Activated T-cell treated with anti-CD3 and anti-CD28 coated beads, Interleukin-2, amount 50 U/mL, for 72 hours (primary cell): ENCODE results near the gene HOXD12. TPM values are rescaled to one million over a fixed set of nuclear protein-coding genes. Genes with fewer than 3 reads are reported as not detected.

Experiments
- ATAC-seq, 2 donors: fragments of 150-1000 bp; cut with Tn5 transposase; replicated peaks in 1 of 2; 2 replicates each; pipeline ENCODE4 v1.10.0; 2021; ENCODE audit warnings: moderate library complexity in 2 of 2, mild to moderate bottlenecking in 1 of 2
- DNase-seq, 2 donors: peaks; one replicate each; pipeline ENCODE4 v3.0.0; 2021 to 2022; ENCODE audit warnings: mixed read lengths in 1 of 2
- H3K27ac Mint-ChIP-seq: one replicate; pipeline ENCODE4 v1.8.0; 2022; ENCODE audit warnings: mild to moderate bottlenecking, moderate library complexity, mixed read lengths
- H3K27me3 Mint-ChIP-seq: one replicate; pipeline ENCODE4 v1.8.0; 2022; ENCODE audit warnings: low read depth, mixed read lengths
- H3K36me3 Mint-ChIP-seq, 2 donors: one replicate each; pipeline ENCODE4 v1.8.0; 2022; ENCODE audit warnings: mixed read lengths in 2 of 2, mild to moderate bottlenecking in 1 of 2; ENCODE audit not compliant: insufficient read depth in 2 of 2
- H3K4me1 Mint-ChIP-seq: one replicate; pipeline ENCODE4 v1.8.0; 2022; ENCODE audit warnings: low read depth, mixed read lengths
- H3K4me3 Mint-ChIP-seq, 2 donors: one replicate each; pipeline ENCODE4 v1.8.0; 2022; ENCODE audit warnings: mild to moderate bottlenecking in 2 of 2, mixed read lengths in 2 of 2, moderate library complexity in 2 of 2
- H3K9me3 Mint-ChIP-seq, 2 donors: one replicate each; pipeline ENCODE4 v1.8.0; 2022; ENCODE audit warnings: mixed read lengths in 2 of 2
- total RNA-seq, 2 donors: library from RNA; stranded (reverse); gene quantifications; one replicate each; pipeline ENCODE4 v1.2.3, GENCODE V29; 2022

Gene HOXD12, protein sequence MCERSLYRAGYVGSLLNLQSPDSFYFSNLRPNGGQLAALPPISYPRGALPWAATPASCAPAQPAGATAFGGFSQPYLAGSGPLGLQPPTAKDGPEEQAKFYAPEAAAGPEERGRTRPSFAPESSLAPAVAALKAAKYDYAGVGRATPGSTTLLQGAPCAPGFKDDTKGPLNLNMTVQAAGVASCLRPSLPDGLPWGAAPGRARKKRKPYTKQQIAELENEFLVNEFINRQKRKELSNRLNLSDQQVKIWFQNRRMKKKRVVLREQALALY
- total RNA-seq = not detected

DNA sequence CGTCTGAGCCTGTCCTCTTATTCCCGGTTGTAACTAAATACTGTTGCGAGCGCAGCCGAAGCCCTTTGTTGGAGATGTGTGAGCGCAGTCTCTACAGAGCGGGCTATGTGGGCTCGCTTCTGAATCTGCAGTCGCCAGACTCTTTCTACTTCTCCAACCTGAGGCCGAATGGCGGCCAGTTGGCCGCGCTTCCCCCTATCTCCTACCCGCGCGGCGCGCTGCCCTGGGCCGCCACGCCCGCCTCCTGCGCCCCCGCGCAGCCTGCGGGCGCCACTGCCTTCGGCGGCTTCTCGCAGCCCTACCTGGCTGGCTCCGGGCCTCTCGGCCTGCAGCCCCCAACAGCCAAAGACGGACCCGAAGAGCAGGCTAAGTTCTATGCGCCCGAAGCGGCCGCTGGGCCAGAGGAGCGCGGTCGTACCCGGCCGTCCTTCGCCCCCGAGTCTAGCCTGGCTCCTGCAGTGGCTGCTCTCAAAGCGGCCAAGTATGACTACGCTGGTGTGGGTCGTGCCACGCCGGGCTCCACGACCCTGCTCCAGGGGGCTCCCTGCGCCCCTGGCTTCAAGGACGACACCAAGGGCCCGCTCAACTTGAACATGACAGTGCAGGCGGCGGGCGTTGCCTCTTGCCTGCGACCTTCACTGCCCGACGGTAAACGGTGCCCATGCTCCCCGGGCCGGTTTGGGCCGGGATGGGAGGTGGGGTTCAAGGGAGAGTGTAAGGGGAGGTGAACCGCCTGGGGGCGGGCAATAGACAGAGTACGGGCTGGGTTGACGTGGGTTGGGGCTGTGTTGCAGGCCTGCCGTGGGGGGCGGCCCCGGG, at the start of gene HOXD12:
Gene HOXD12, plus strand, starts transcription at position 68 of the 819 bp plus-strand sequence. Its CDS starts 7 bp downstream, at position 75.
- Mint-ChIP-seq H3K9me3 (no peaks in the 10 kb centered on the region), H3K36me3 (peaks cover 0 to 2% of the 10 kb centered on the region in 2 donors), H3K4me3 (no peak within 1 kb of the TSS), H3K27ac (no peak within 1 kb of the TSS), H3K4me1 (peaks cover 32% of the 10 kb centered on the region), H3K27me3 (peaks cover 92% of the 10 kb centered on the region)
- ATAC-seq (no peak), DNase-seq (no peak)

DNA sequence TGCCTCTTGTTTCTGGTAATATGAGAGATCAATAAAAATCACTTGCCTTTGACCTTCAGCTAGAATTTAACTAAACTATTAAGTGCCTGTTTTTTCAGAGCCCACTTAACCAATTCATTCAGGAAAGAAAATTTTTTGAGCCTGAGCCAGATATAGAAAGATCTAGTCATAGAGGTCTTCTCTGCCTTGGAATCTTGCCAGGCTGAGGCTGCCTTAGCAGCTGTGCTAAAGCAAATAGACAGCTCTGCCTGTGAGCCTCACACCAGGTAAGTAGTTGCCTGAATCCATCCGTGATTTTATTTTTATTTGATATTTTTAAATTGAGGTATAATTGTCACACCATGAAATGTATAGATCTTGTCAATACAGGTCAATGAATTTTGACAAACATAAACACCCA, 43.2 kb upstream of the HOXD12 start:
- H3K9me3 Mint-ChIP-seq = no peaks in the 10 kb centered on the region
- ATAC-seq = no peak
- no peaks in the 10 kb centered on the region for H3K4me1 Mint-ChIP-seq
- no peak for DNase-seq
- peaks cover 70% of the 10 kb centered on the region for H3K27me3 Mint-ChIP-seq
- H3K27ac Mint-ChIP-seq = no peak overlapping the region
- no peak overlapping the region for H3K4me3 Mint-ChIP-seq
- no peaks in the 10 kb centered on the region for H3K36me3 Mint-ChIP-seq

DNA sequence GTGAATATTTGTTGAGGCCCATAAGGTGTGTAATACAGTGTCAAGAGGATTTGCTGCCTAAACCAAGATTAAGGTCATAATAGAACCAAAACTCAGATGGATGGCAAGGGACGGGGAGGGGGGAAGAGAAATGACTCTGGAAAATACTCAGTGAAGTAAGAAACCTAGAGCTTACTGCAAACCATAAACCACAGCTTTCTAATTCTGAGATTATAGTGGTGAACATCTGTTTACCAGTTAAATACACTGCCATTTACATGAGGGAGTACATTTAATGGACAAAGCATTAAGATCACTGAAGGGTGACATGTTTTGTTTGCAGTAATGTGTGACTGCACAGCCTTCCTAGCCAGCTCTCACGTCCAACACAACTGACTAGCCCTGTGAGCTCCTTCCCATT, 35.6 kb upstream of the HOXD12 start:
- no peak overlapping the region for H3K27ac Mint-ChIP-seq
- DNase-seq = no peak
- peak; percentile 86 to 87 for ATAC-seq
- H3K36me3 Mint-ChIP-seq = no peaks in the 10 kb centered on the region
- H3K9me3 Mint-ChIP-seq = no peaks in the 10 kb centered on the region
- H3K4me1 Mint-ChIP-seq = peaks cover 11% of the 10 kb centered on the region
- no peak overlapping the region for H3K4me3 Mint-ChIP-seq
- peaks cover 81% of the 10 kb centered on the region for H3K27me3 Mint-ChIP-seq

DNA sequence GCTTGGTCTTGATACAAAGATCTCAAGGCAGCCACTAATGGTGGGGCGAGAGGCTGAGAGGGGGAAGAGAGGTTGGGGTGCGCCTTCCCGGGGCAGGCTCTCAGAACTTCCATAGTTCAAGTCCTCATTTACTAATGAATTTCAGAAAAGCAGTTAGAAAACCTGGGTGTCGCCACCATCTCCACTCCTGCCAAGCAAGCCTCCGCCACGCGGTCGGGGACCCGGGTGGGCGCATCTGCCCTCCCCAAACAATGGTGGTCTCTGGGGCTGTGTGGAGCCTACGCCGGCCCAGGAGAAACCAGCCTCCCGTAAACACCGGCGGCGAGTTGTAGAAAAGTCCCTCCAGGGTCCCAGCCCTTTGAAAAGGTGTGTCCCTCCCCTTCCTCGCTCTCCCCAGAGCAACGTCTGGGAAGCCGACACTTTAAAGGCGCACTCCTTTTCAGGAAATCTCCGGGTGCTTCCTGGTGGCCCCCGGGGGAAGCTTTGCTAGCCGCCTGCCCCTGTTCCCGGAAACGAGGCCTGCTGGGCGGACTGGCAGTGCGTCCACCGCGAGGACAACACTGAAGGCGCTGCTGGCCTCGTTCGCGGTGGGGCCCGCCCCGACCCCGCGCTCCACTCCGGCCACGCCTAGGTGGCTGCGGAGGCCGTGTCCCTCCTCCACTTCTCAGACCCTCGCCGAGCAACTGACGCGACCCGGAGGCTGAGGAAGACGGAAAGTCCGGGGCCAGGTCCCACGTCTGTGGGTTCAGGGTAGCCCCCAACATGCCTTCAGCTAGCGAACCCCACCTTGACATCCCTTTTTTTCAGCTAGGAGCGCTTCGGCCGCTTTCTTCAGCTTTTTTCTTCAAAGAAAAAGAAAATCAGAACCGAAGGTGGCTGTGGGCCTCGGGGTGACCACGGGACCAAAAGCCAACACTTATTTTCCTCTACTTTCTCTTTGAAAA, 32.7 kb upstream of the HOXD12 start:
- DNase-seq (no peak), ATAC-seq (no peak)
- peaks cover 11% of the 10 kb centered on the region for H3K4me1 Mint-ChIP-seq
- no peaks in the 10 kb centered on the region for H3K36me3 Mint-ChIP-seq
- no peaks in the 10 kb centered on the region for H3K9me3 Mint-ChIP-seq
- peaks cover 86% of the 10 kb centered on the region for H3K27me3 Mint-ChIP-seq
- peak overlapping the region; percentile 50 to 59 for H3K4me3 Mint-ChIP-seq
- no peak overlapping the region for H3K27ac Mint-ChIP-seq

DNA sequence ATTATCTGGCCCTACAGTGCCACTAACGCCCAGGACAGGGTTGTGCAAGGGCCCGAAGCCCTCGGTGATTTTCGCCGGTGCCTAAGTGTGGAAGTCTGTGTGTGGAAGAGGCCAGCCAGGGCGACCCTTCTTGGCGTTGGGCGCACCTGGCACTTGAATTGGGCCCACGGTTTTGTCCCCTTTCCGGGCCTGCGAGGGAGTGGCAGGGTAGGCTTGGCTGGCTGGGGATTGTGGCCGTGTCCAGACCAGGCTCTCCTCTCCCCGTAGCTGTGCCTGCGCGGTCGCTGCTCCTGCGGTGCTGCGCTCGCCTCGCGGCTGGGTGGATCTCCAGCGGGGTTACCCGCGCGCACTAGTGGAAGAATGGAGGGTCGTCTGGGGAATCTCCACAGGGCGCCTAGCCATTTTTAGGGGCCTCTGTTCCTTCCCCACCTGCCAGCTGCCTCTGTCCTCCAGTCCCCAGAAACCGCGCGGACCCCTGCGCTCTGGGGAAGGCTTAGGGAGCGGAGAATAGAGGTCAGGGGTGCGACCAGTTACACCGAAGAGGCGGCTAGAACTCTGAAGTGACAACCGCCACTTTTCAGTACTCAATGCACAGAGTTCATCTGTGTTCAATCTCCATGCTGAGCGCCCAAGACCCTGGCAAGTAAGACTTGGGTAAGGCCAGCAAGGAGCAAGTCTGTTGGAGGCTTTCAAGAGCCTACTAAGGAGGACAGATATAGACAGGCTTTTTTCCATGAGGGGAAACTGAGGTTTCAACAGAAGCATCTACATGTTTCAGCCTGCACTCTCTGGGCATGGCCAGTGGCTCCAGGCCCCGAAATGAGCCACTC, 31.8 kb upstream of the HOXD12 start:
- Mint-ChIP-seq H3K27me3 (peaks cover 86% of the 10 kb centered on the region), H3K4me3 (peak overlapping the region; percentile 50 to 59), H3K27ac (no peak overlapping the region), H3K4me1 (peaks cover 11% of the 10 kb centered on the region), H3K36me3 (no peaks in the 10 kb centered on the region), H3K9me3 (no peaks in the 10 kb centered on the region)
- DNase-seq = no peak
- no peak for ATAC-seq

DNA sequence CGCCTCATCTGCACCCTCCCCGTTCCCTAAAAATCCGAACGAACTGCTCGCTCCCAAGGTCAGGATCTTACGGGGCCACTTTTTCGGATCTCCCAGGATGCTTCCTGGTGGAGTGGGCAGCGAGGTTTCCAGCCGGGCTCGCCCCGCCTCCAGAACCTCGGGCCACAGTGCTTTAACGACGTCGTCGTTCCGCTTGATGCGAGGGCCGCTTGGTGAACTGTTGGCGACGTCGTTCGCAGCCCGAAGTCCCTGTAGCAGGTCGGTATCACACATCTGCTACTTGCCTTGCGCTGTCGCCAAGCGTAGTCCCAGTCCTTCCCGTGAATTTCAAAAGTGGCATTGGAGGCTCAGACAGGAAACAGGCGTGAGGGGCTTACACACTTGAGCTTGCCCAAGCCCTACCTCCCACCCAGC, 31.2 kb upstream of the HOXD12 start:
- ATAC-seq (no peak), DNase-seq (no peak)
- Mint-ChIP-seq H3K4me3 (peak overlapping the region in 1 of 2 donors; percentile 32), H3K9me3 (no peaks in the 10 kb centered on the region), H3K36me3 (no peaks in the 10 kb centered on the region), H3K27me3 (peaks cover 88% of the 10 kb centered on the region), H3K27ac (no peak overlapping the region), H3K4me1 (peaks cover 11% of the 10 kb centered on the region)

DNA sequence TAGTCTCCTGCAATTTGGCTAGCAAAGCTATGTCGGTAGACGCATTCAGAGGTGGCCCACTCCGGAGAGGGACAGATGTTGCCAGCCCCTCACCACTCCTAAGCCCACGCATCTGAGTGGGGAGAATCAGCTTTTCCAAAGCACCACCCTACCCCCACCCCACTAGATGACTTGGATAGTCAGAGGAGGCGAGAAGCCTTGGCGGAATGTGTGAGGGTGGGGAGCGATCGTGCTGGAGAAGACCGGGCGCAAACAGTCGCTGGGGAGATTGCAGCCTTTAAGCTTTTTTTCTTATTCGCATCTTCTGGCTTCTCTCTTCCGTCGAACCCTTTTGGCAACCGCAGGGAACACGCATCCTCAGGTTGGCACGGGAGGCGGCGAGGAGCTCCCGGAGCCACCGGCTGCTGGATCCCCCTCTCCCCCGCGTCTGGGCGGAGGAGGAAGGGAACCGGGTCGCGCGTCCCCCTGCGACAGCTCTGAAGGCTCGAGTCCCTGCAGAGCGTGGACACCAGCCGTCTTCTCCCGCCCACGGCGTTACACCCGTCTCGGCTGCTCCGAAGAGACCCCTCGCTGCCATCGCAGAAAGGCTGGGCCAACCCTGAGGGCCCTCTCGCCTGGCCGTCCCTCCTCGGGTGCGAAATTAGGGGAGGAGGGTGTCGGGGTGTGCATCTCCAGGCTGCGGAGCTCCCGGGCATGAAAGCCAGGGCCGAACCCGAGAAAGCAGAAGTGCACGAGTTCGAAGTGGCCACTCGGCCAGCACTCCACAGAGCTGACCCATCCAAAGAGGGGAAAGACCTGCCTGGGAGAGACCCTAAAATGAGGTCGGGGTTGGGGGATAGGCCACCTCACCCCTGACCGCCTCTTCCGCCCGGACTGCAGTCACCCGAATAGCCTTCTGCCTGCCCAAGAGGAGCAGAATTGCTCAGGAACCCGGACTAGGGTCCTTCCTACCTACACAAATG, 28.0 kb upstream of the HOXD12 start:
- ATAC-seq (no peak), DNase-seq (no peak)
- Mint-ChIP-seq H3K36me3 (peaks cover 3 to 4% of the 10 kb centered on the region in 2 donors), H3K27ac (no peak overlapping the region), H3K9me3 (peaks cover 0 to 1% of the 10 kb centered on the region in 2 donors), H3K4me3 (no peak overlapping the region), H3K27me3 (peaks cover 92% of the 10 kb centered on the region), H3K4me1 (peaks cover 6% of the 10 kb centered on the region)

DNA sequence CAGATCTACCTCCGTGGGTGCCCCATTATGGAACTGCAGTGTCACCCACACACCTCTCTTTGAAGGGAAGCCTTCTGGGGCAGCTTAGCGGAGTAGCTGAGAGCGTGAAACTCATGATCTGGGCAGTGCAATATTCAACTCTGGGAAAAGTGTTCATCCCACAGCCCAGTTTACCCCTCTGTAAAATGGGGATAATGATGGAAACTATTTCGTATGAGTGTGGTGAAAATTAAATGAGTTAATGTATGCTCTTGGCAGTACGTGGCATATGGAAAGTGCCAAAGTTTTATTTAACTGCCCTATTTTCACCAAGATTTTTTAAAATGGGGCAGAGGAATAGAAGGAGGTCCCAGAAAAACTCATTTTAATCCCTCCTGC, 27.3 kb upstream of the HOXD12 start:
- ATAC-seq (no peak), DNase-seq (no peak)
- Mint-ChIP-seq H3K36me3 (peaks cover 3 to 5% of the 10 kb centered on the region in 2 donors), H3K4me3 (no peak overlapping the region), H3K27ac (no peak overlapping the region), H3K4me1 (peaks cover 5% of the 10 kb centered on the region), H3K9me3 (peaks cover 0 to 1% of the 10 kb centered on the region in 2 donors), H3K27me3 (peaks cover 97% of the 10 kb centered on the region)

DNA sequence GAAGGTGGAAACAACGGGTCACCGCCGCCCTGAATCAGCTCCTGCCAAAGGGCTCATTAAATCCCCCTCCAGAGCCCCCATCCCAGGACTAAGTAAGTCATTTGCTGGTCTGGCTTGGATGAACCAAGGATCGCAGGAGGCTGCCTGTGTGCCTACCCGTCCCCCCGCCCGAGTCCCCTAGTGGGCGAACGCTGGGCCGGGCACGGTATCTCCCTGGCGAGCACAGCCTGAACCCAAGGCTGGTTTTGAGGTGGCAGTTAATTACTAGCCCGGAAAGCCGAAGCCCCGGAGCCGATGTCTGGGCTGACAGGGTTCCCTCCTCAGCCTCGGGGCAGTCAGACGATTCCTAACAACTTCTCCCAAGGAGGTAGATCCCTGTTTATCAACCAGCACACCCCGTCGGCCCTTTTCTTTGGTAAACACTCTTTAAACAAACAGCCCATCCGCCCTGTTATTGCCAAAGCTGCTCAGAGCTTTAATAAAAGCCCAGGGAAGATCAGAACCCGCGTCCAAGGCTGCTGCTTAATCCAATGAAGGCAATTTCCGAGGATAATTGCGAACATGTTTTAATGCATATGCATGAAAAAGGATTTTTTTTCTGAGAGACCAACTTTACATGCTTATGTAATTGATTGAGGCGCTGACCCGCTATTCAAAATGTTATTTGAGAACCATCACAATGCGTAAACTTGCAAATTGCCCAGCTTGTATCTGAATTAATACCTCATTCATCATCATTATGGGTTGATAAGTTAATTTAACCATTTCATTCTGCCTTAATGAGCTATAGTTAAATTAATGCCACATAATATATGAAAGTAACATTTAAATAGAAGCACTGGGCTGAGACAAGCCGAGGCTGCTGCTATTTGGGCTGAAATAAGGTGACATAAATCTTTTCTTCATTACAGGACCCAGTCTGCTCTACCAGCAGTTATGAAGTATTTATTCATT, 26.4 kb upstream of the HOXD12 start:
- H3K27ac Mint-ChIP-seq = no peak overlapping the region
- peaks cover 0 to 1% of the 10 kb centered on the region in 2 donors for H3K9me3 Mint-ChIP-seq
- no peak for DNase-seq
- ATAC-seq = no peak
- H3K4me1 Mint-ChIP-seq = no peaks in the 10 kb centered on the region
- H3K4me3 Mint-ChIP-seq = no peak overlapping the region
- H3K27me3 Mint-ChIP-seq = peaks cover 91% of the 10 kb centered on the region
- peaks cover 3 to 5% of the 10 kb centered on the region in 2 donors for H3K36me3 Mint-ChIP-seq

DNA sequence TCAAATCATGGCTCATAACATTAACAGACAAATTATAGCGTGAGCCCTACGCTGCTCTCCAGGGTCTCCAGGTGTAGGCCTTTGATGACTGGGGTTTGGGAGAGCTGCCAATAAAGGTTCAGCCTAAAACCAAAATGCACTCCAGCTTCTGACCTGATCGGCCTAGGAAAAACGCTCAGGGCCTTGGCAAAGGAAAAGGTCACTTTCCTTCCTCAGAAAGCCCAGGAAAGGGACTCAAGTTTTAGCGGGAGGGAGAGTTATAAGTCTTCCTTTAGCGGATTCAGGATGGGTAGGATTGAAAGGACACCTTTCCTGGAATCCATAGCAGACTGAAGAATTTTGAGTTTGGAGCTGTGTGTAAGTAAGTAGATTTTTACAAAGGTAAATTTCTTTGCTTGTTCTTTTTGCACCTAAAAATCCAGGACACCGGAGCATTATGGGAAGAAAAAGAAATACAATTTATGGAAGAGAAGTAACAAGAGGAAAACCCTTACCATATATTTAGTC, 24.6 kb upstream of the HOXD12 start:
- H3K27me3 Mint-ChIP-seq = peaks cover 90% of the 10 kb centered on the region
- H3K9me3 Mint-ChIP-seq = peaks cover 1 to 2% of the 10 kb centered on the region in 2 donors
- H3K4me3 Mint-ChIP-seq = no peak overlapping the region
- H3K4me1 Mint-ChIP-seq = peaks cover 13% of the 10 kb centered on the region
- ATAC-seq (no peak), DNase-seq (no peak)
- peaks cover 7 to 11% of the 10 kb centered on the region in 2 donors for H3K36me3 Mint-ChIP-seq
- no peak overlapping the region for H3K27ac Mint-ChIP-seq
